Upper lobe of left lung (tissue), 6 donors: ENCODE results near the gene RMI1. TPM values are rescaled to one million over a fixed set of nuclear protein-coding genes. Genes with fewer than 3 reads are reported as not detected.
"Not testable (repeated sequence)": the region's sequence is repeated elsewhere in the genome, so short reads cannot be mapped to it uniquely, and the experiment has no call there.

ENCODE experiments used
- ATAC-seq, 2 donors: fragments of 200-7000 bp; cut with Tn5 transposase; one replicate each; pipeline ENCODE4 v1.9.1; 2022; ENCODE audit warnings: mild to moderate bottlenecking in 2 of 2, moderate library complexity in 2 of 2; ENCODE audit not compliant: low FRiP score in 2 of 2
- DNase-seq, 2 donors: peaks; one replicate each; pipeline ENCODE4 v3.0.0-alpha.2; 2019 to 2020
- H3K27ac ChIP-seq, 4 donors: fragments of 200-600 bp; sonication (generic); one replicate each; pipeline ENCODE4 v1.5.1; 2016 to 2019
- H3K27me3 ChIP-seq, 4 donors: fragments of 200-600 bp; sonication (generic); one replicate each; pipeline ENCODE4 v1.5.1; 2017 to 2019
- H3K36me3 ChIP-seq, 4 donors: fragments of 200-600 bp; sonication (generic); one replicate each; pipeline ENCODE4 v1.5.1; 2016 to 2019
- H3K4me1 ChIP-seq, 4 donors: fragments of 200-600 bp; sonication (generic); one replicate each; pipeline ENCODE4 v1.5.1; 2018 to 2019
- H3K4me3 ChIP-seq, 4 donors: fragments of 200-600 bp; sonication (generic); one replicate each; pipeline ENCODE4 v1.5.1; 2017 to 2019; ENCODE audit warnings: mild to moderate bottlenecking in 2 of 4, moderate library complexity in 1 of 4
- H3K9me3 ChIP-seq, 4 donors: fragments of 200-600 bp; sonication (generic); one replicate each; pipeline ENCODE4 v1.5.1; 2018 to 2019
- EP300 ChIP-seq, 4 donors: sonication (generic); formaldehyde crosslinking; IDR thresholded peaks; one replicate each; pipeline ENCODE4 v1.5.1; 2017; ENCODE audit warnings: antibody characterized with exemption in 4 of 4, control low read depth in 2 of 4
- POLR2A ChIP-seq, 4 donors: fragments of 450-650 bp; IDR thresholded peaks; one replicate each; pipeline ENCODE4 v1.5.1; 2016 to 2017; ENCODE audit warnings: antibody characterized with exemption in 4 of 4, mild to moderate bottlenecking in 2 of 4
- POLR2AphosphoS5 ChIP-seq, 2 donors: sonication (generic); formaldehyde crosslinking; IDR thresholded peaks; one replicate each; pipeline ENCODE4 v1.5.1; 2017; ENCODE audit warnings: antibody characterized with exemption in 2 of 2
- WGBS, 2 donors: methylation state at CpG; one replicate each; pipeline ENCODE4 v1.1.5; 2017 to 2018; 5-methylcytosine and 5-hydroxymethylcytosine counted together
- total RNA-seq, 6 donors: library from RNA; depleted of rRNA in 4 of 6; stranded (reverse); fragments of >200 nt in 4 of 6; gene quantifications; one replicate each; pipeline versions ENCODE4 v1.1.0 to v1.2.1, GENCODE V29; 2016 to 2021
- TF ChIP-seq, protein P1 (sequence below), 6 experiments: fragments of 450-650 bp in 4 of 6; fragments of 200-600 bp in 2 of 6; sonication (generic) in 2 of 6; IDR thresholded peaks; one replicate each; pipeline ENCODE4 v1.5.1; 2016 to 2019; ENCODE audit warnings: antibody characterized with exemption in 6 of 6
- donor health status: DM: no; HTN: no; CAD: no; lungs with moderate emphysema.
- donor health status: DM: no; HTN: yes; CAD: no; lungs with severe emphysema.

RMI1 gene
- total RNA-seq, 6 donors from 2014 or later, result 0.55 to 11.5 (median 5.8) TPM

DNA sequence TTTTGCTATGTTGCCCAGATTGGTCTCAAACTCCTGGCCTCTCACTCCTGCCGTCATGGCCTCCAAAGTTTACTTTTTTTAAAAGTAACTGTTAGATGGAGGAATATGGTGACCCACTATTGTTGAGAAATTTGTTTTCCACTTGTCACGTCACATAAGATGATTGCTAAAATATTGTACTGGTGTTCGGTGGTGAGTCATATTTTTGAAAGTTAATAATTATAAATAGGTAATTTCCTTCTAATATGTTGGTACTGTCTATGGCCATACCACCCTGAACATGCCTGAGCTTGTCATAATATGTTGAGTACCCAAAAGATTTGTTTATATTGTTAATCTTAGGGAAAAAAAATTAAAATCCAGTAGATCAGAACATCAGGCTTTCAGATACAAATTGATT, 22.6 kb downstream of the RMI1 start:
- no peak for ATAC-seq
- Histone ChIP-seq H3K9me3 (no peaks in the 10 kb centered on the region), H3K27ac (no peak overlapping the region), H3K4me3 (no peak overlapping the region), H3K36me3 (no peaks in the 10 kb centered on the region), H3K4me1 (peaks cover 0 to 14% (median 10%) of the 10 kb centered on the region in 4 donors), H3K27me3 (no peaks in the 10 kb centered on the region)
- DNase-seq, result no peak
- TF ChIP-seq EP300 (IDR thresholded peaks at IDR 0.05), result no peak
- no peak for TF ChIP-seq POLR2A (IDR thresholded peaks at IDR 0.05)
- no peak for TF ChIP-seq POLR2AphosphoS5 (IDR thresholded peaks at IDR 0.05)
- TF ChIP-seq, protein P1, sequence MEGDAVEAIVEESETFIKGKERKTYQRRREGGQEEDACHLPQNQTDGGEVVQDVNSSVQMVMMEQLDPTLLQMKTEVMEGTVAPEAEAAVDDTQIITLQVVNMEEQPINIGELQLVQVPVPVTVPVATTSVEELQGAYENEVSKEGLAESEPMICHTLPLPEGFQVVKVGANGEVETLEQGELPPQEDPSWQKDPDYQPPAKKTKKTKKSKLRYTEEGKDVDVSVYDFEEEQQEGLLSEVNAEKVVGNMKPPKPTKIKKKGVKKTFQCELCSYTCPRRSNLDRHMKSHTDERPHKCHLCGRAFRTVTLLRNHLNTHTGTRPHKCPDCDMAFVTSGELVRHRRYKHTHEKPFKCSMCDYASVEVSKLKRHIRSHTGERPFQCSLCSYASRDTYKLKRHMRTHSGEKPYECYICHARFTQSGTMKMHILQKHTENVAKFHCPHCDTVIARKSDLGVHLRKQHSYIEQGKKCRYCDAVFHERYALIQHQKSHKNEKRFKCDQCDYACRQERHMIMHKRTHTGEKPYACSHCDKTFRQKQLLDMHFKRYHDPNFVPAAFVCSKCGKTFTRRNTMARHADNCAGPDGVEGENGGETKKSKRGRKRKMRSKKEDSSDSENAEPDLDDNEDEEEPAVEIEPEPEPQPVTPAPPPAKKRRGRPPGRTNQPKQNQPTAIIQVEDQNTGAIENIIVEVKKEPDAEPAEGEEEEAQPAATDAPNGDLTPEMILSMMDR (IDR thresholded peaks at IDR 0.05), result no peak
- WGBS, 2 donors, result 90% methylated on average over 3 of the region's 3 CpGs

DNA sequence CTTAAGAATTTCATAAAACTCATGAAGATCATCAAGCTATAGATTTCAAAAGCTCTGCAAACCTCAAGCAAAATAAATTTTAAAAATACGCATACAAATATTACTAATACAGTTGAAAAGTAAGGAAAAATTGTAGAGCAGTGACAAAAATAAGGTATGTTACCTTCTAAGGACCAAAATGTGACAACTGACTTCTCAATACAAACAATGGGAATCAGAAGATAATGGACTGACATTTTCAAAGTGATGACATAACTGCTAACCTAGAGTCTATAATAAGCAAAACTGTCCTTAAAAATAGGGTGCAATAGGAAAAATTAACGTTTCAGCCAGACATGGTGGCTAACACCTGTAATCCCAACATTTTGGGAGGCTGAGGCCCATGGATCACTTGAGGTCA, 27.1 kb downstream of the RMI1 start:
- Histone ChIP-seq H3K4me1 (peaks cover 0 to 3% (median 0%) of the 10 kb centered on the region in 4 donors), H3K4me3 (no peak overlapping the region), H3K9me3 (no peaks in the 10 kb centered on the region), H3K36me3 (no peaks in the 10 kb centered on the region), H3K27me3 (no peaks in the 10 kb centered on the region), H3K27ac (no peak overlapping the region)
- 91 to 99% methylated on average over 2 of the region's 2 CpGs for WGBS, 2 donors
- no peak for DNase-seq
- TF ChIP-seq, protein P1 (IDR thresholded peaks at IDR 0.05), result no peak
- TF ChIP-seq EP300 (IDR thresholded peaks at IDR 0.05), result no peak
- TF ChIP-seq POLR2AphosphoS5 (IDR thresholded peaks at IDR 0.05), result no peak
- TF ChIP-seq POLR2A (IDR thresholded peaks at IDR 0.05), result no peak
- ATAC-seq, result no peak

DNA sequence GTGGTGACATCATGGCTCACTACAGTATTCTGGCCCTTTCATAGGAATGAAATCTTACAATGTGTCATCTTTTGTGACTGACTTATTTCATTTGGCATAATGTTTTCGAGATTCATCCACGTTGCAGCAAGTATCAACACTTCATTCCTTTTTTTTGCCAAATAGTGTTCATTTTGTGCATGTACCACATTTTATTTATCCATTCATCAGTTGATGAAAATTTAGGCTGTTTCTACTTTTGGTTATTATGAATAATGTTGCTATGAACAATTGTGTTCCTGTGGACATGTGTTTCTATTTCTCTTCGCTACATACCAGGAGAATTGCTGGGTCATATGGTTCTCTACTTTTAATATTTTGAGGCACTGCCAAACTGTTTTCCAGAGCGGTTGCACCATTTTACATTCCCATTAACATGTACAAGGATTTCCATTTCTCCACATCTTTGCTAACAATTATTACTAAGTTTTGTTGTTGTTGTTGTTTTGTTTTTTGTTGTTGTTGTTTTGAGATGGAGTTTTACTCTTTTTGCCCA, 43.5 kb downstream of the RMI1 start:
- WGBS, 2 donors, result 92 to 93% methylated on average over 4 of the region's 4 CpGs
- H3K9me3 ChIP-seq, result no peaks in the 10 kb centered on the region
- H3K4me3 ChIP-seq, result no peak overlapping the region
- ATAC-seq (no peak), DNase-seq (no peak)
- H3K27ac ChIP-seq, result no peak overlapping the region
- TF ChIP-seq POLR2AphosphoS5 (IDR thresholded peaks at IDR 0.05), result no peak
- TF ChIP-seq EP300 (IDR thresholded peaks at IDR 0.05), result no peak
- TF ChIP-seq POLR2A (IDR thresholded peaks at IDR 0.05), result no peak
- TF ChIP-seq, protein P1 (IDR thresholded peaks at IDR 0.05), result no peak
- H3K27me3 ChIP-seq, result no peaks in the 10 kb centered on the region
- H3K36me3 ChIP-seq, result no peaks in the 10 kb centered on the region
- no peaks in the 10 kb centered on the region for H3K4me1 ChIP-seq

DNA sequence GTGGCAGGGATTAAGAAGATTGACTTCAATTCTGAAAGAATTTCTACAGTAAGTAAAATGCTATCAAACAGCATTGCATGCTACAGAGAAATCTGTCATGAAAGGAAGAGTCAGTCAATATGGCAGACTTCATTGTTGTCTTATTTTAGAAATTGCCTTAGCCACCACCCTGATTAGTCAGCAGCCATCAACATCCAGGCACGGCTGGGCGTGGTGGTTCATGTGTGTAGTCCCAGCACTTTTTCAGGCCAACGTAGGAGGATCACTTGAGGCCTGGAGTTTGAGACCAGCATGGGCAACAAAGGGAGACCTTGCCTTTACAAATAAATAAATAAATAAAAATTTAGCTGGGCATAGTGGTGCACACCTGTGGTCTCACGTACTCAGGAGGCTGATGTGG, 46.6 kb downstream of the RMI1 start:
- 88 to 93% methylated on average over 4 of the region's 4 CpGs for WGBS, 2 donors
- no peak for ATAC-seq
- TF ChIP-seq POLR2A (IDR thresholded peaks at IDR 0.05), result no peak
- no peak for TF ChIP-seq EP300 (IDR thresholded peaks at IDR 0.05)
- TF ChIP-seq POLR2AphosphoS5 (IDR thresholded peaks at IDR 0.05), result no peak

DNA sequence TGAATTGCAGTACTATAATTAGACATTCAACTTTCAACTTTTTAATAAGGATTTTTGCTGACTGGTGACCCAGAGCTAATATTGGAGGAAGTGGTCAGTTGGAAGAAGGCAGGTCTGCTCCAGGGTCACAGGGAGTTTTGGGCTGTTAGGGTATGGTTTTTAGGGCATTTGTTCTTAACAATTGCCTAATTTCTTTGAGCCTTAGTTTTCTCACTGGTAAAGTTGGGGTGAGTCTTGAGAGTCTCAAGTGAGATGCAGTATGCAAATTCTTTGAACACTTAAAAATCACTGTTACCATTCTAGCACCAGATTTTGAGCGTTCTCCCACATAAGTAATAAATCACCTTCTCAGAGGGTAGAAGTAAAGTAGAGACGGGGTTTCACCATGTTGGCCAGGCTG, 50.9 kb downstream of the RMI1 start:
- DNase-seq (no peak), ATAC-seq (no peak)
- Histone ChIP-seq H3K36me3 (no peaks in the 10 kb centered on the region), H3K27me3 (no peaks in the 10 kb centered on the region), H3K27ac (no peak overlapping the region), H3K4me1 (no peaks in the 10 kb centered on the region), H3K4me3 (no peak overlapping the region), H3K9me3 (no peaks in the 10 kb centered on the region)
- TF ChIP-seq EP300 (IDR thresholded peaks at IDR 0.05) (no peak), POLR2AphosphoS5 (IDR thresholded peaks at IDR 0.05) (no peak), POLR2A (IDR thresholded peaks at IDR 0.05) (no peak)
- TF ChIP-seq, protein P1 (IDR thresholded peaks at IDR 0.05), result no peak
- WGBS, 2 donors, result 86 to 93% methylated on average over 2 of the region's 2 CpGs

More for the DNA sequence above, 46.6 kb downstream of the RMI1 start:
- H3K4me3 ChIP-seq, result no peak overlapping the region
- no peaks in the 10 kb centered on the region for H3K9me3 ChIP-seq
- no peak overlapping the region for H3K27ac ChIP-seq
- no peak for DNase-seq
- H3K4me1 ChIP-seq, result no peaks in the 10 kb centered on the region
- no peaks in the 10 kb centered on the region for H3K27me3 ChIP-seq
- H3K36me3 ChIP-seq, result no peaks in the 10 kb centered on the region

DNA sequence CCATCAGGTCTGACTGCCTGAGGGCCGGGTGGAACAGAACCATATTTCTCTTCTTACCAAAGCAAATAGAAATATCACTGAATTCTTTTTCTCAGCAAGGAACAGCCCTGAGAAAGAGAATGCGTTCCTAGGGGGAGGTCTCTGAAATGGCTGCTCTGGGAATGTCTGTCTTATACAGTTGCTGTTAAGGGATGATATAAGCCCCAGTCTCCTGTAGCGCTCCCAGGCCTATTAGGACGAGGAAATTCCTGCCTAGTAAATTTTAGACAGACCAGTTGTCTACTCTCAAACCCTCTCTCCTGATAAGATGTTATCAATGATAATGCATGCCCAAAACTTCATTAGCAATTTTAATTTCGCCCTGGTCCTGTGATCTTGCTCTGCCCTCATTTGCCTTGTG, 61.3 kb downstream of the RMI1 start:
- not testable (repeated sequence) for ATAC-seq, H3K9me3 ChIP-seq, H3K27ac ChIP-seq, H3K27me3 ChIP-seq, H3K36me3 ChIP-seq, DNase-seq, H3K4me3 ChIP-seq, H3K4me1 ChIP-seq
- 69 to 74% methylated on average over 5 of the region's 5 CpGs for WGBS, 2 donors
